ENCODE data around the gene SUSD6. TPM values are rescaled to one million over a fixed set of nuclear protein-coding genes. Genes with fewer than 3 reads are reported as not detected.

The SUSD6 gene
- total and polyA plus RNA-seq, 2 donors (not counting 1 experiment from before 2014, with no cell fraction given): 62.3 to 97.8 TPM

DNA sequence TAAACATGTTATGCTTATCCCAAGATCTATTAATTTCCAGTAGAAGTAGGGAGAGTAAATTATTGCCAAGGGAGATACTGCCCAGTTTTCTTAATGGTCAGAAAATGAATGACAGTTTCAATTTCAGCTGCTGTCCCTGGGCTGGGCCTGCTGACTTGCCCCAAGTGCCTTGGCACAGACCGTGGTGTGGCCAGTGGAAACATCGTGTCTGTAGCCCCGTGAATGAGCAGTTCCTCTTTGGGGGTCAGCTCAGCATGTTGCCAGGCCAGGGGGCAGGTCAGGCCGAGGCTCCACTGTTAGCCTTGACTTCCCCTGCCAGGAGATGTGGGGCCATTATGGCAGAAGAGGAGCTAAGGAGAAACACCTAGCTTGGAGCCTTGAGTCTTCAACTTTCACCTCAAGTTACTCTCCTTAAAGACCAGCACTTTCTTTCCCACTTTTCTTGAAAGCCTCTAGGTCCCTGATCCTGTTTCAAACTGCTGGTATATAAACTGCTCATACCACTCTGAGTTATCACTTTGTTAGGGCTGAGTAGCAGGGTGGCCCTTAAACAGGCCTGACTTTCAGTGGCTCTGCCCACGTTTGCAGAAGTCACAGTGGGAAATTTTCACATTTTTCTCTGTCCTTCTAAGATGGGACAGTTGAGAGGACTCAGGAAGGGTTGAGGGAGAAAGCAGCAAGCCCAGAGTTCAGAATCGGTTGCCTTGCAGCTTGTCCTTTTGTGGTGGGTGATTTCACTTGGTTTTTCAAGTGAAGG is 73.2 kb downstream of the SUSD6 start:
- H3K79me2 ChIP-seq (ENCODE audit: control insufficient read depth, insufficient read depth, low read length): peaks cover 100% of the 10 kb centered on the region
- Mint-ChIP-seq H3K4me1 (peaks cover 75% of the 10 kb centered on the region), H3K27ac (peak overlapping the region; percentile 32), H3K9me3 (ENCODE audit: insufficient read depth) (no peaks in the 10 kb centered on the region), H3K27me3 (no peaks in the 10 kb centered on the region), H3K4me3 (peak overlapping the region; percentile 27)
- ATAC-seq (ENCODE audit: low read depth) (no peak), DNase-seq (no peak)
- peak overlapping the region; percentile 57 for H3K4me2 ChIP-seq (replicated peaks; ENCODE audit: low read depth, low read length, poor library complexity, severe bottlenecking)
- no peak overlapping the region for H3K4me3 ChIP-seq (ENCODE audit: control extremely low read depth in 1 of 5, extremely low read depth in 1 of 5, insufficient read depth in 1 of 5, low read depth in 2 of 5, low read length in 4 of 5)
- peaks cover 3 to 8% of the 10 kb centered on the region in 2 experiments for H3K36me3 ChIP-seq (replicated peaks in 1 of 2; ENCODE audit: control extremely low read depth in 1 of 2, control insufficient read depth in 1 of 2, extremely low read depth in 1 of 2, insufficient read depth in 2 of 2, low read length in 1 of 2)
- peak overlapping the region in 1 of 2 donors; percentile 64 for H3K27ac ChIP-seq (ENCODE audit: low read length in 2 of 2)
- H3K9me3 ChIP-seq (ENCODE audit: control extremely low read depth in 1 of 3, control insufficient read depth in 2 of 3, insufficient read depth in 1 of 3, low read length in 2 of 3): no peaks in the 10 kb centered on the region
- peaks cover 54 to 57% of the 10 kb centered on the region in 2 donors for H3K4me1 ChIP-seq (ENCODE audit: control insufficient read depth in 2 of 2, insufficient read depth in 2 of 2, low read length in 2 of 2)
- H4K20me1 ChIP-seq (ENCODE audit: control insufficient read depth, insufficient read depth, low read length, poor library complexity, severe bottlenecking): peaks cover 82% of the 10 kb centered on the region
- intact Hi-C loops (cut with micrococcal nuclease): loop anchor here (1.0 kb wide), 2 partner anchors 9 to 11 kb away; no protein-coding TSS in a partner anchor
- TF ChIP-seq, protein P1, sequence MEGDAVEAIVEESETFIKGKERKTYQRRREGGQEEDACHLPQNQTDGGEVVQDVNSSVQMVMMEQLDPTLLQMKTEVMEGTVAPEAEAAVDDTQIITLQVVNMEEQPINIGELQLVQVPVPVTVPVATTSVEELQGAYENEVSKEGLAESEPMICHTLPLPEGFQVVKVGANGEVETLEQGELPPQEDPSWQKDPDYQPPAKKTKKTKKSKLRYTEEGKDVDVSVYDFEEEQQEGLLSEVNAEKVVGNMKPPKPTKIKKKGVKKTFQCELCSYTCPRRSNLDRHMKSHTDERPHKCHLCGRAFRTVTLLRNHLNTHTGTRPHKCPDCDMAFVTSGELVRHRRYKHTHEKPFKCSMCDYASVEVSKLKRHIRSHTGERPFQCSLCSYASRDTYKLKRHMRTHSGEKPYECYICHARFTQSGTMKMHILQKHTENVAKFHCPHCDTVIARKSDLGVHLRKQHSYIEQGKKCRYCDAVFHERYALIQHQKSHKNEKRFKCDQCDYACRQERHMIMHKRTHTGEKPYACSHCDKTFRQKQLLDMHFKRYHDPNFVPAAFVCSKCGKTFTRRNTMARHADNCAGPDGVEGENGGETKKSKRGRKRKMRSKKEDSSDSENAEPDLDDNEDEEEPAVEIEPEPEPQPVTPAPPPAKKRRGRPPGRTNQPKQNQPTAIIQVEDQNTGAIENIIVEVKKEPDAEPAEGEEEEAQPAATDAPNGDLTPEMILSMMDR (IDR thresholded peaks at IDR 0.05): no peak
- no peak for TF ChIP-seq EZH2 (IDR thresholded peaks at IDR 0.05; ENCODE audit: borderline replicate concordance, insufficient read depth, low read depth, low read length, poor library complexity, severe bottlenecking)
- POLR2A ChIA-PET: no interaction called here
- 53% methylated on average over 6 of the region's 6 CpGs for WGBS (ENCODE audit: insufficient coverage)
- no peak overlapping the region for H3K9ac ChIP-seq (ENCODE audit: low read length)
- no peak overlapping the region for H2AFZ ChIP-seq (ENCODE audit: insufficient read depth, low read depth, low read length, poor library complexity, severe bottlenecking)
- H3K27me3 ChIP-seq (replicated peaks in 1 of 4; ENCODE audit: control extremely low read depth in 1 of 4, control insufficient read depth in 3 of 4, insufficient read depth in 4 of 4, low read length in 3 of 4): no peaks in the 10 kb centered on the region
- CTCF ChIA-PET: interaction anchor here (3.7 kb wide), 1 partner anchor 11 kb away, joined by 11 read pairs; no protein-coding TSS in a partner anchor

DNA sequence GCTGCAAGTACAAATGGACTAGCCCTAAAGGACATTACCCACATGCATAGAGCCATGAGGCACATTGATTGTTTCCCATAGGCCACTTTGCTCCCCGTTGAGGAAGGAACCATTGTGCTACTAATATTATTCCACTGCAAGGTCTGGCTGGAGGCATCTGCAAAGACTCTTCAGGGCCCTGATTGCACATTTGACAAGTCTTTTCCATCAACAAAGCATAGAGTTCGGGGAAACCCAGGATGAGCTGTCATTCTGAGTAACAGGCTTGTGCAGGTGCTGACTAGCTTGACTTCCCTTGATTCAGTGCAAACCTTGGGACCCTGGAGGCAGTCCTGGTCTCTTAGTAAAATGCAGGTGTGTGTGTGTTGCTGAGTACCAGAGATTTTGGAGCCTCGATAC is 73.8 kb downstream of the SUSD6 start:
- peaks cover 3 to 8% of the 10 kb centered on the region in 2 experiments for H3K36me3 ChIP-seq (replicated peaks in 1 of 2; ENCODE audit: control extremely low read depth in 1 of 2, control insufficient read depth in 1 of 2, extremely low read depth in 1 of 2, insufficient read depth in 2 of 2, low read length in 1 of 2)
- H3K9me3 ChIP-seq (ENCODE audit: control extremely low read depth in 1 of 3, control insufficient read depth in 2 of 3, insufficient read depth in 1 of 3, low read length in 2 of 3): no peaks in the 10 kb centered on the region
- Mint-ChIP-seq H3K27me3 (no peaks in the 10 kb centered on the region), H3K4me3 (no peak overlapping the region), H3K9me3 (ENCODE audit: insufficient read depth) (no peaks in the 10 kb centered on the region), H3K27ac (peak overlapping the region; percentile 32), H3K4me1 (peaks cover 78% of the 10 kb centered on the region)
- no peak overlapping the region for H2AFZ ChIP-seq (ENCODE audit: insufficient read depth, low read depth, low read length, poor library complexity, severe bottlenecking)
- ChIA-PET POLR2A (no interaction called here), CTCF (interaction anchor here (3.7 kb wide), 1 partner anchor 11 kb away, joined by 11 read pairs; no protein-coding TSS in a partner anchor)
- TF ChIP-seq, protein P1 (IDR thresholded peaks at IDR 0.05): no peak
- TF ChIP-seq EZH2 (IDR thresholded peaks at IDR 0.05; ENCODE audit: borderline replicate concordance, insufficient read depth, low read depth, low read length, poor library complexity, severe bottlenecking): no peak
- no peak overlapping the region for H3K9ac ChIP-seq (ENCODE audit: low read length)
- DNase-seq (no peak), ATAC-seq (ENCODE audit: low read depth) (peak; percentile 65)
- H3K79me2 ChIP-seq (ENCODE audit: control insufficient read depth, insufficient read depth, low read length): peaks cover 100% of the 10 kb centered on the region
- peaks cover 82% of the 10 kb centered on the region for H4K20me1 ChIP-seq (ENCODE audit: control insufficient read depth, insufficient read depth, low read length, poor library complexity, severe bottlenecking)
- H3K4me2 ChIP-seq (replicated peaks; ENCODE audit: low read depth, low read length, poor library complexity, severe bottlenecking): peak overlapping the region; percentile 57
- H3K4me3 ChIP-seq (ENCODE audit: control extremely low read depth in 1 of 5, extremely low read depth in 1 of 5, insufficient read depth in 1 of 5, low read depth in 2 of 5, low read length in 4 of 5): no peak overlapping the region
- no peaks in the 10 kb centered on the region for H3K27me3 ChIP-seq (replicated peaks in 1 of 4; ENCODE audit: control extremely low read depth in 1 of 4, control insufficient read depth in 3 of 4, insufficient read depth in 4 of 4, low read length in 3 of 4)
- WGBS (ENCODE audit: insufficient coverage): 65% methylated on average over 2 of the region's 3 CpGs
- intact Hi-C loops (cut with micrococcal nuclease): loop anchor here (1.0 kb wide), 2 partner anchors 8 to 12 kb away; no protein-coding TSS in a partner anchor
- peak overlapping the region in 1 of 2 donors; percentile 64 for H3K27ac ChIP-seq (ENCODE audit: low read length in 2 of 2)
- peaks cover 54 to 57% of the 10 kb centered on the region in 2 donors for H3K4me1 ChIP-seq (ENCODE audit: control insufficient read depth in 2 of 2, insufficient read depth in 2 of 2, low read length in 2 of 2)

All from B cell (primary cell).